Astrocyte of the spinal cord (primary cell): ENCODE results near the gene WNT5A.

Experiments used
- DNase-seq: peaks from one replicate; pipeline ENCODE4 v3.0.0; 2011; ENCODE audit warnings: low read depth, low spot score
- H3K4me3 ChIP-seq: 2 replicates; pipeline ENCODE4 v1.5.1; 2011; ENCODE audit warnings: low read depth, mild to moderate bottlenecking, low read length, moderate library complexity
- in situ Hi-C: cut with HindIII; loops from 2 replicates; pipeline ENCODE4 v1.10.0; 2017; ENCODE audit warnings: low sequenced_read_pairs
- TF ChIP-seq, protein P1 (sequence below): IDR thresholded peaks from 2 replicates; pipeline ENCODE4 v1.5.1; 2012; ENCODE audit warnings: low read depth, mild to moderate bottlenecking, low read length, inconsistent platforms

Gene WNT5A

DNA sequence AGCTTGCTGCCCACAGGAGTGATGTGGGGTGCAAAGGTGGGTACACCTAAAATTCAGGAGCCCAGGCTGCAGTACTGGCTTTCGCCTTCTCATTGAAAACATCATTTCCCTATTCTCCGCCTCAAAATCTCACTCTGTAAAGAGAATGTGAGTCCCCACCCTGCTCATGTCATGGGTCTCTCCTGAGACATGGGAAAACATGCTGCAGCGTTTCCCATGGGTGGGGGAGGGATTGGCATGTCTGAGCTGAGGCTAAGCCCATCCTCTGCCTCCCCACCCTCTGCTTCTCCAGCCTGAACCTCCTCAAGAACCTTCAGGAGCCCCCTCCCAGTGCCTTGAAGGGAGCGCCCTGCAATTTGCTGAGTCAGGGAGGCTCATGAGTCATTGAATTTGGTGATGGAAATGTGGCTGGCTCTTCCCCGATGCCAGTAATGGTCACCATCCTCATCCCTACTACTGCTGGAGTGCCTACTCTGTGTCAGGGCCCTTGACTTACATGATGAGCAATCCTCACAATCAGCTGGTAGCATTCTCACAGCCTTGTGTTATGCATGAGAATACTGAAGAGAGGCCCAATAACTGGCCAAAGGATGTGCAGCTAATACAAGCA lies 28.8 kb downstream of the WNT5A start:
- no peak for DNase-seq
- no peak overlapping the region for H3K4me3 ChIP-seq
- TF ChIP-seq, protein P1, sequence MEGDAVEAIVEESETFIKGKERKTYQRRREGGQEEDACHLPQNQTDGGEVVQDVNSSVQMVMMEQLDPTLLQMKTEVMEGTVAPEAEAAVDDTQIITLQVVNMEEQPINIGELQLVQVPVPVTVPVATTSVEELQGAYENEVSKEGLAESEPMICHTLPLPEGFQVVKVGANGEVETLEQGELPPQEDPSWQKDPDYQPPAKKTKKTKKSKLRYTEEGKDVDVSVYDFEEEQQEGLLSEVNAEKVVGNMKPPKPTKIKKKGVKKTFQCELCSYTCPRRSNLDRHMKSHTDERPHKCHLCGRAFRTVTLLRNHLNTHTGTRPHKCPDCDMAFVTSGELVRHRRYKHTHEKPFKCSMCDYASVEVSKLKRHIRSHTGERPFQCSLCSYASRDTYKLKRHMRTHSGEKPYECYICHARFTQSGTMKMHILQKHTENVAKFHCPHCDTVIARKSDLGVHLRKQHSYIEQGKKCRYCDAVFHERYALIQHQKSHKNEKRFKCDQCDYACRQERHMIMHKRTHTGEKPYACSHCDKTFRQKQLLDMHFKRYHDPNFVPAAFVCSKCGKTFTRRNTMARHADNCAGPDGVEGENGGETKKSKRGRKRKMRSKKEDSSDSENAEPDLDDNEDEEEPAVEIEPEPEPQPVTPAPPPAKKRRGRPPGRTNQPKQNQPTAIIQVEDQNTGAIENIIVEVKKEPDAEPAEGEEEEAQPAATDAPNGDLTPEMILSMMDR = no peak
- in situ Hi-C loops = no loop called here

DNA sequence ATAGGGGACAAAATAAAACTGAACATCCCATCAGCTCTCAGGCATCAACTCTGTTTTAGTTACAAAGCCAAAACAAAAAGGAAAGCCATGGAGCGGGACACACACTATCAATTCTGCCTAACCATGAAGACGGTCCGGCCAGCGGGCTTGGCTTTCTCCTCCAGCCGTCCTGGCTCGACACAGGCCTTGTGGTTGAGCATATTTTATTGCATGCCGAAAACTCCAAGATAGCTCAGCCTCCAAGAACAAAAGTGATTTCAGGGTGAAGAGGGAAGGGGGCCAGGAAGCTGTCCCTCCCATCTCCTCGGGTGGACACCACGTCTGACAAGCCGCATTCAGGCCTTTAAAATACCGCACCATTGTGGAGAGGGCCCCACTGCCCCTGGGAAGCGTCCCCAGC lies 31.2 kb downstream of the WNT5A start:
- H3K4me3 ChIP-seq = no peak overlapping the region
- TF ChIP-seq, protein P1 = no peak
- no peak for DNase-seq
- in situ Hi-C loops = no loop called here

DNA sequence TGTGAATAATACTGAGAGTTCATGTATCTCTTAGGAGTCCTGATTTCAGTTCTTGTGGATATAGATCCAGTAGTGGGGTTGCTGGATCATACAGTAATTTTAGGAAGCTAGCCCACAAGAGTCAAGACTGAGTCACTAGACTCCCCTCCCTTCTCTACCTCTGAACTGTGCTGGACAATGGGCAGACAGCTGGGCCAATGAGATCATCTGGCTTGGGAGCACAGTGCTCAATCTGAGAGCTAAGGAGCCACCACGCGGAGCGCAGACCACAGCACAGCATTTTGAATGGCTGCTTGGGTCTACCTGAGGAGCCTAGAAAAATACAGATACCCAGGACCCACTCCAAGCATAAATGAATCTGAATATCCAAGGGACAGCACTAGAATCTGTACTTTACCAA lies 32.5 kb downstream of the WNT5A start:
- in situ Hi-C loops = no loop called here
- DNase-seq = no peak
- no peak overlapping the region for H3K4me3 ChIP-seq
- TF ChIP-seq, protein P1 = no peak

DNA sequence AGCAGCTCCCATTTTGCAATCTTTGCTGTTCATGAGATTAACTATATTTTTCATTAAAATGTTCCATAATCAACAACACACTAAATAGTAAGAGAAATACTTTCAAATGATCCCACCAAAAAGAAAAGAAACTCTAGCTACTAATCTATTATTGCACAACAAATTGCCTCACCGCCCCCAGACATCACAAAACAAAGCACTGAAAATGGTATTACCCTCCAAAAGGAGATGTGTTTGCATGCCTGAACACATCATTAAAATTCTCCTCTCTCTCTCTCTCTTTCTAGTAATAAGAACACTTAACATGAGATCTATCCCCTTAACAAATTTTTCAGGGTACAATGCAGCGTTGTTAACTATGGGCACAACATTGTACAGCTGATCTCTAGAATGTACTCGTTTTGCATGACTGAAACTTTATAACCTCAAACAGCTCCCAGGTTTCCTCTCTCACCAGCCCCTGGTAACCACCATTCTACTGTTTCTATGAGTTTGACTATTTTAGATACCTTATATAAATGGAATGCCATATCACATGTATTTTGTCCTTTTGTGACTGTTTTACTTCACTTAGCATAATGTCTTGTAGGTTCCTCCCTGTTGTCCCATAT lies 33.1 kb downstream of the WNT5A start:
- in situ Hi-C loops = no loop called here
- TF ChIP-seq, protein P1 = no peak
- DNase-seq = no peak
- no peak overlapping the region for H3K4me3 ChIP-seq

DNA sequence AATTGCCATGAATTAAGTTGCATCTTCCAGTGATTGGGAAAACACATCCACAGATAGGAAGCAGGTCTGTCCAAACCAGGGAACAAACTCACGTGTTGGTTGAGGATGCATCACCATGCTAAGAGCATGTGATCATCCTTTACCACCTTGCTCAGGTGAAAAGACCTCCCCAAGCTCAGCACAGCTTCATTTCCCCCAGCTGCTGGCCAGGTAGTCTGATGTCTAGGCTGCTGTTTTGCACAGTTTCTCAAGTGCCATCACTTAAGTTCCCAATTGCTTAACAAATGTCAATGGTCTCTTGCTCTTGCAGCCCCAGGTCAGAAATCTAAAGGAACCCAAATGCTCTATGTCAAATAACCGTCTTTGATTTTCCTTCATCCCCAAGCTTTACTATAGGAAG lies 34.2 kb downstream of the WNT5A start:
- TF ChIP-seq, protein P1 = no peak

DNA sequence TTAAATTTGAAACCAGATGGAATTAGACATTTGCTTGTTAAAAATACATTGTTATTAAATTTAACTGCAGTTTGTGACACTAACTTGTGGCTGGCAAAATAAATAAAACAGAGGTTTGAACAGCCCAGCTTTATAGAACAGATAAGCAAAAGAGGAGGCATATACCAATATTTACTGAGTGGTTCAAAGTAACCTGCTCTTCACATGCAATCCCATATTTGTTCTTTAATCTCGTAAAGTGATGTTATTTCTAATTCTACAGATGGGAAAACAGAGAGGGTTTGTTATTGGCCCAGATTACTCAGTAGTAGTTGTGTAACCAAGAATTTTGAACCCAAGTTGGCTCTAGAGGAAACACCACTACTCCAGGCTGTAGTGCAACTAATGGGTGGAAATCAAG lies 37.6 kb downstream of the WNT5A start:
- no peak overlapping the region for H3K4me3 ChIP-seq
- in situ Hi-C loops = no loop called here
- TF ChIP-seq, protein P1 = no peak
- DNase-seq = no peak

More for the DNA sequence above, 34.2 kb downstream of the WNT5A start:
- H3K4me3 ChIP-seq = no peak overlapping the region
- no peak for DNase-seq
- in situ Hi-C loops = no loop called here
